Measurements from ENCODE around the gene LTBR. TPM values are rescaled to one million over a fixed set of nuclear protein-coding genes. Genes with fewer than 3 reads are reported as not detected.

The LTBR gene
- total and polyA plus RNA-seq, 2 experiments from 2014 or later = 42.4 to 79.8 TPM

DNA sequence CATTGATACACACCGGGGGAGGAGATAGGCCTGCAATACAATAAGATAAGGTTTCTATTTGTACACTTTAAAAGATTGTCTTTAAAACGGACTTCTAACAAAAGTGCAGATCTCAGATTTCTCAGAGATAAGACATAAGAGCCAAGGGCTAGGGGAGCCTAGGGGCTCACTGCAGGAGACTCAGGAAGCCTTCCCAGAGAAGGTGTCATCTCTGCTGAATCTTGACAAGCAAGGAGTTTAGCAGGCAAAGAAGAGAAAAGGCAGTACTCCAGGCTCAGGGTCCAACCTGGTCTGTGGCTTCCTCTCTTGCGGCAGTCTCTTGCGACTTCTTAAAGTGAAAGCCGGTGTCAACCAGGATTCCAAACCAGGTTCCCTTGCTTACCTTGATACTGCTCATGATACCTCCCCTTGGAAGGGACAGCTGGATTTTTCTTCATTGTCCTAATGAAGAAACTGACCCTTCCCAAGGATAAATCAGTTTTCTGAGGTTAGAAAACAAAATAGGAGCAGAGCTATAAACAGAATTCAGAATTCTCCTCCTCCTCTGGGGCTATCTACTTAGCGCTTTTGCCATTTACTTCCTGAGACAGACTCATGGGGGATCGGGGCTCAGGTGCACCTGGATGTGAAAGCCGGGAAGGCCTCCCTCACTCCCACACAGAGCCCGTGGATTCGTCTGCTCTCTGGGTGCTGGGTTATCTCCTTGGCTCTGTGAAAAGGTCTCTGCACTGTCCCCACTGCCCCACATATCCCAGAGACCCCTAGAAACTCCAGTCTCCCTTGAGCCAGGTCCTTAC lies 6.9 kb upstream of the LTBR start:
- 61% methylated on average over 10 of the region's 10 CpGs for WGBS (ENCODE audit: low lambda C conversion rate, missing lambda C conversion rate)
- TF ChIP-seq EZH2 (IDR thresholded peaks at IDR 0.05; ENCODE audit: borderline replicate concordance) (no peak), EZH2phosphoT487 (IDR thresholded peaks at IDR 0.05; ENCODE audit: low read depth, severe bottlenecking, unreplicated experiment) (no peak), CTCF (IDR thresholded peaks at IDR 0.05; ENCODE audit: poor library complexity) (no peak)
- no peaks in the 10 kb centered on the region for H3K36me3 ChIP-seq (replicated peaks; ENCODE audit: insufficient read depth, low read depth)
- peak overlapping the region; percentile 62 for H3K4me2 ChIP-seq
- no peak for DNase-seq (ENCODE audit: low spot score)
- H3K27ac ChIP-seq = peak overlapping the region; percentile 94
- H4K20me1 ChIP-seq (ENCODE audit: insufficient read depth, poor library complexity, severe bottlenecking) = no peaks in the 10 kb centered on the region
- H3K9me3 ChIP-seq (ENCODE audit: low read depth) = no peaks in the 10 kb centered on the region
- no peaks in the 10 kb centered on the region for H3K27me3 ChIP-seq
- peaks cover 47% of the 10 kb centered on the region for H3K4me1 ChIP-seq (ENCODE audit: insufficient read depth)
- no peaks in the 10 kb centered on the region for H3K79me2 ChIP-seq
- H3K4me3 ChIP-seq = no peak overlapping the region
- H2AFZ ChIP-seq = peak overlapping the region; percentile 10
- H3K9me2 ChIP-seq (replicated peaks; ENCODE audit: insufficient read depth) = no peaks in the 10 kb centered on the region

DNA sequence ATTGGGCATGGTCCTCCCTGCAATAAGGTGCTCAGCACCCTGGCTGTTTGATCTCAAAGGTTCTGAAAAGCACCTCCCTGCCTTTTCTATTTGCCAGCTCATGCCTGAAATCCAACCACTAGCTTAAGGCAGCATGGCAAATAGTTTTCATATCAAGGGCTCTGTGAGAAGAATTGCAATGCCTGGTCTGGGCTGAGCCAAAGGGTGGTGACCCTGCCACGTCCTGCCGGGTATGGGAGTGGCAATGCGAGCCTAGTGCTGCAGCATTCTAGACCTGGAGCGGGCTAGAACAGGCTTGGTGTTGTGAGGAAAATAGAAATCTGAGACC lies 6.3 kb upstream of the LTBR start:
- H3K9me2 ChIP-seq (replicated peaks; ENCODE audit: insufficient read depth) = no peaks in the 10 kb centered on the region
- H3K9me3 ChIP-seq (ENCODE audit: low read depth) = no peaks in the 10 kb centered on the region
- TF ChIP-seq EZH2phosphoT487 (IDR thresholded peaks at IDR 0.05; ENCODE audit: low read depth, severe bottlenecking, unreplicated experiment) (no peak), CTCF (IDR thresholded peaks at IDR 0.05; ENCODE audit: poor library complexity) (no peak), EZH2 (IDR thresholded peaks at IDR 0.05; ENCODE audit: borderline replicate concordance) (no peak)
- H4K20me1 ChIP-seq (ENCODE audit: insufficient read depth, poor library complexity, severe bottlenecking) = no peaks in the 10 kb centered on the region
- H3K36me3 ChIP-seq (replicated peaks; ENCODE audit: insufficient read depth, low read depth) = no peaks in the 10 kb centered on the region
- H3K79me2 ChIP-seq = no peaks in the 10 kb centered on the region
- peak overlapping the region; percentile 94 for H3K27ac ChIP-seq
- DNase-seq (ENCODE audit: low spot score) = no peak
- WGBS (ENCODE audit: low lambda C conversion rate, missing lambda C conversion rate) = 73% methylated on average over 4 of the region's 4 CpGs
- H3K4me2 ChIP-seq = no peak overlapping the region
- H3K4me3 ChIP-seq = no peak overlapping the region
- H3K27me3 ChIP-seq = no peaks in the 10 kb centered on the region
- H3K4me1 ChIP-seq (ENCODE audit: insufficient read depth) = peaks cover 41% of the 10 kb centered on the region
- no peak overlapping the region for H2AFZ ChIP-seq

- Histone ChIP-seq H3K4me1 (ENCODE audit: insufficient read depth) (peaks cover 50% of the 10 kb centered on the region), H3K79me2 (no peaks in the 10 kb centered on the region), H3K9me2 (replicated peaks; ENCODE audit: insufficient read depth) (no peaks in the 10 kb centered on the region), H3K4me3 (no peak overlapping the region), H3K9me3 (ENCODE audit: low read depth) (no peaks in the 10 kb centered on the region), H3K4me2 (no peak overlapping the region), H4K20me1 (ENCODE audit: insufficient read depth, poor library complexity, severe bottlenecking) (no peaks in the 10 kb centered on the region), H3K27ac (no peak overlapping the region), H3K27me3 (no peaks in the 10 kb centered on the region), H3K36me3 (replicated peaks; ENCODE audit: insufficient read depth, low read depth) (no peaks in the 10 kb centered on the region), H2AFZ (no peak overlapping the region)
- no peak for DNase-seq (ENCODE audit: low spot score)
- TF ChIP-seq EZH2 (IDR thresholded peaks at IDR 0.05; ENCODE audit: borderline replicate concordance) = no peak
- TF ChIP-seq EZH2phosphoT487 (IDR thresholded peaks at IDR 0.05; ENCODE audit: low read depth, severe bottlenecking, unreplicated experiment) = no peak
- no peak for TF ChIP-seq CTCF (IDR thresholded peaks at IDR 0.05; ENCODE audit: poor library complexity)
- 75% methylated on average over 13 of the region's 13 CpGs for WGBS (ENCODE audit: low lambda C conversion rate, missing lambda C conversion rate)
These were observed 5.1 kb upstream of the LTBR start for GRCh38 chr12:6378709-6379472.
